Peyer's patch (tissue), 4 donors: ENCODE measurements around the gene COPA.

ENCODE experiments used
- POLR2A ChIP-seq, 2 donors: fragments of 450-650 bp; IDR thresholded peaks; one replicate each; pipeline ENCODE4 v1.5.1; 2017; ENCODE audit warnings: antibody characterized with exemption in 2 of 2, mild to moderate bottlenecking in 2 of 2, moderate library complexity in 2 of 2
- TF ChIP-seq, protein P1 (sequence below), 6 experiments: fragments of 450-650 bp in 4 of 6; fragments of 200-600 bp in 2 of 6; sonication (generic) in 1 of 6; IDR thresholded peaks; one replicate each; pipeline ENCODE4 v1.5.1; 2017 to 2019; ENCODE audit warnings: antibody characterized with exemption in 6 of 6, mild to moderate bottlenecking in 3 of 6, moderate library complexity in 1 of 6

DNA sequence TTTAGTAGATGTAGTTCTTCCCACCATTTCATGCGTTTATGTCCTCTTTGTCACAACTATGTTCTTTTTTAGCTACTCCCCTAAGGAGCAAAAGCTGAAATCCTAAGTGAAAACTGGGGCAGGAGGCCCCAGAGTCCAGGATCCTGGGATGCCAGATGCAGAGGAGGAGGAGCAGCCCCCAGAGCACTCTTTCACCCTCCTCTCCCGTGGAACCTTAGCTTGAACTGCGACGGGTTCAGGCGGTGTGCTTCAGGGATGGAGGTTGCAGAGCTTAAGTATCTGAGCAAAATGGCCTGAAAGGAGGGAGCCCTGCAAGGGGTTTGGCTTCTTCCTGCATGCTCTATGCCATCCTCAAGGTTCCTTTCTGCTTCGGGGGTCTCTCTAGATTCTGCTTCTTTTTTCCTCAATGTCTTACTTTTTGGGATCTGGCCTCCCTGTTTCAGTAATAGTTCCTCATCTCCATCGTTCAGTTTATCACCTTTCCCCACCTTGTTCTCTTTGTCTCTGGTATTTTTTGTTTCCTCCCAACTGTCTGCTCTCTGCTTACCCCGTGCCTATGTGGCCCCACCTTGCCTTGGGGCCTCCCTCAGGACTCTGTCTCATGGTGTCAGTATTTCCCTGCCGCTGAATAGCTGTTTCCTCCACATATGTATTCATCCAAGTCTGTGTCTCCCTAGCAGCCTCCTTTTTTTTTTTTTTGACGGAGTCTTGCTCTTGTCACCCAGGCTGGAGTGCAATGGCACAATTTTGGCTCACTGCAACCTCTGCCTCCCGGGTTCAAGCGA lies 21.1 kb upstream of the COPA start:
- TF ChIP-seq, protein P1, sequence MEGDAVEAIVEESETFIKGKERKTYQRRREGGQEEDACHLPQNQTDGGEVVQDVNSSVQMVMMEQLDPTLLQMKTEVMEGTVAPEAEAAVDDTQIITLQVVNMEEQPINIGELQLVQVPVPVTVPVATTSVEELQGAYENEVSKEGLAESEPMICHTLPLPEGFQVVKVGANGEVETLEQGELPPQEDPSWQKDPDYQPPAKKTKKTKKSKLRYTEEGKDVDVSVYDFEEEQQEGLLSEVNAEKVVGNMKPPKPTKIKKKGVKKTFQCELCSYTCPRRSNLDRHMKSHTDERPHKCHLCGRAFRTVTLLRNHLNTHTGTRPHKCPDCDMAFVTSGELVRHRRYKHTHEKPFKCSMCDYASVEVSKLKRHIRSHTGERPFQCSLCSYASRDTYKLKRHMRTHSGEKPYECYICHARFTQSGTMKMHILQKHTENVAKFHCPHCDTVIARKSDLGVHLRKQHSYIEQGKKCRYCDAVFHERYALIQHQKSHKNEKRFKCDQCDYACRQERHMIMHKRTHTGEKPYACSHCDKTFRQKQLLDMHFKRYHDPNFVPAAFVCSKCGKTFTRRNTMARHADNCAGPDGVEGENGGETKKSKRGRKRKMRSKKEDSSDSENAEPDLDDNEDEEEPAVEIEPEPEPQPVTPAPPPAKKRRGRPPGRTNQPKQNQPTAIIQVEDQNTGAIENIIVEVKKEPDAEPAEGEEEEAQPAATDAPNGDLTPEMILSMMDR (IDR thresholded peaks at IDR 0.05), result no peak
- TF ChIP-seq POLR2A (IDR thresholded peaks at IDR 0.05), result no peak
